OCI-LY3 (cell line): ENCODE data around the gene C9orf78.
"Not testable (repeated sequence)": the region's sequence is repeated elsewhere in the genome, so short reads cannot be mapped to it uniquely, and the experiment has no call there.

Experiments used
- EZH2phosphoT487 ChIP-seq: fragments of 200-600 bp; shearing (Covaris generic); IDR thresholded peaks from 2 replicates; pipeline ENCODE4 v1.6.1; 2018; ENCODE audit warnings: antibody characterized with exemption, mixed run types, low read depth
- TF ChIP-seq, protein P1 (sequence below): fragments of 200-600, 300-600 bp; sonication (generic); IDR thresholded peaks from 2 replicates; pipeline ENCODE4 v1.5.1; 2014; ENCODE audit warnings: antibody characterized with exemption, low read length, low read depth

DNA sequence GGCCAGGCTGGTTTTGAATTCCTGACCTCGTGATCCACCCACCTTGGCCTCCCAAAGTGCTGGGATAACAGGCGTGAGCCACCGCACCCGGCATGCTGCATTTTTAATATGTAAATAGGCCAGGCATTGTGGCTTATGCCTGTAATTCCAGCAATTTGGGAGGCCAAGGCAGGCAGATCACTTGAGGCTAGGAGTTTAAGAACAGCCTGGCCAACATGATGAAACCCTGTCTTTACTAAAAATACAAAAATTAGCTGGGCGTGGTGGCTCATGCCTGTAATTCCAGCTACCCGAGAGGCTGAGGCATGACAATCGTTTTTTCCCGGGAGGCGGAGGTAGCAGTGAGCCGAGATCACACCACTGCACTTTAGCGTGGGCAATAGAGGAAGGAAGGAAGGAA, 50.1 kb downstream of the C9orf78 start:
- TF ChIP-seq, protein P1, sequence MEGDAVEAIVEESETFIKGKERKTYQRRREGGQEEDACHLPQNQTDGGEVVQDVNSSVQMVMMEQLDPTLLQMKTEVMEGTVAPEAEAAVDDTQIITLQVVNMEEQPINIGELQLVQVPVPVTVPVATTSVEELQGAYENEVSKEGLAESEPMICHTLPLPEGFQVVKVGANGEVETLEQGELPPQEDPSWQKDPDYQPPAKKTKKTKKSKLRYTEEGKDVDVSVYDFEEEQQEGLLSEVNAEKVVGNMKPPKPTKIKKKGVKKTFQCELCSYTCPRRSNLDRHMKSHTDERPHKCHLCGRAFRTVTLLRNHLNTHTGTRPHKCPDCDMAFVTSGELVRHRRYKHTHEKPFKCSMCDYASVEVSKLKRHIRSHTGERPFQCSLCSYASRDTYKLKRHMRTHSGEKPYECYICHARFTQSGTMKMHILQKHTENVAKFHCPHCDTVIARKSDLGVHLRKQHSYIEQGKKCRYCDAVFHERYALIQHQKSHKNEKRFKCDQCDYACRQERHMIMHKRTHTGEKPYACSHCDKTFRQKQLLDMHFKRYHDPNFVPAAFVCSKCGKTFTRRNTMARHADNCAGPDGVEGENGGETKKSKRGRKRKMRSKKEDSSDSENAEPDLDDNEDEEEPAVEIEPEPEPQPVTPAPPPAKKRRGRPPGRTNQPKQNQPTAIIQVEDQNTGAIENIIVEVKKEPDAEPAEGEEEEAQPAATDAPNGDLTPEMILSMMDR, result not testable (repeated sequence)
- not testable (repeated sequence) for TF ChIP-seq EZH2phosphoT487
